Activated T-cell treated with anti-CD3 and anti-CD28 coated beads for 4 hours (primary cell): ENCODE data around the gene CASP4.
"Not testable (repeated sequence)": the region's sequence is repeated elsewhere in the genome, so short reads cannot be mapped to it uniquely, and the experiment has no call there.

ENCODE experiments used
- DNase-seq: peaks from one replicate; pipeline ENCODE4 v3.0.0-alpha.2; 2020

Gene CASP4

GRCh38 chr11:104968355-104968855, at the start of gene CASP4:
CASP4 (minus strand) TSS chr11:104968574; CDS start chr11:104968525, 49 bp downstream.
- no peak for DNase-seq

- DNase-seq: no peak
Measured at GRCh38 chr11:105007463-105007862, 39.1 kb upstream of the CASP4 start.

- DNase-seq: no peak
Measured at GRCh38 chr11:105005451-105005845, 37.1 kb upstream of the CASP4 start.

GRCh38 chr11:105004021-105004420, 35.6 kb upstream of the CASP4 start:
- DNase-seq: no peak

- DNase-seq: no peak
Measured at GRCh38 chr11:105003151-105003550, 34.8 kb upstream of the CASP4 start.

GRCh38 chr11:105000797-105001196, 32.4 kb upstream of the CASP4 start:
- DNase-seq: peak; percentile 40

- no peak for DNase-seq
Measured at GRCh38 chr11:105000167-105000566, 31.8 kb upstream of the CASP4 start.

GRCh38 chr11:104999721-105000120, 31.3 kb upstream of the CASP4 start:
- no peak for DNase-seq

GRCh38 chr11:104997288-104997687, 28.9 kb upstream of the CASP4 start:
- DNase-seq: no peak

- DNase-seq: no peak
Measured at GRCh38 chr11:104995001-104995408, 26.6 kb upstream of the CASP4 start.

GRCh38 chr11:104992781-104993180, 24.4 kb upstream of the CASP4 start:
- no peak for DNase-seq

GRCh38 chr11:104991994-104992393, 23.6 kb upstream of the CASP4 start:
- DNase-seq: no peak

- no peak for DNase-seq
Measured at GRCh38 chr11:104984808-104985207, 16.4 kb upstream of the CASP4 start.

GRCh38 chr11:104979839-104980238, 11.5 kb upstream of the CASP4 start:
- DNase-seq: no peak

- DNase-seq: no peak
Measured at GRCh38 chr11:104973616-104974015, 5.2 kb upstream of the CASP4 start.

- DNase-seq: not testable (repeated sequence)
Measured at GRCh38 chr11:104972924-104973323, 4.5 kb upstream of the CASP4 start.

GRCh38 chr11:104970756-104971155, 2.4 kb upstream of the CASP4 start:
- DNase-seq: no peak

- DNase-seq: no peak
Measured at GRCh38 chr11:104968856-104969776, 742 bp upstream of the CASP4 start.

- no peak for DNase-seq
Measured at GRCh38 chr11:104967534-104968354, 630 bp downstream of the CASP4 start.

GRCh38 chr11:104965735-104966134, 2.6 kb downstream of the CASP4 start:
- DNase-seq: no peak

- no peak for DNase-seq
Measured at GRCh38 chr11:104964247-104964646, 4.1 kb downstream of the CASP4 start.

GRCh38 chr11:104962852-104963251, 5.5 kb downstream of the CASP4 start:
- no peak for DNase-seq

GRCh38 chr11:104957280-104957679, 11.1 kb downstream of the CASP4 start:
- no peak for DNase-seq

GRCh38 chr11:104956528-104956927, 11.8 kb downstream of the CASP4 start:
- no peak for DNase-seq
